ENCODE results near the gene ZNF646.

DNA sequence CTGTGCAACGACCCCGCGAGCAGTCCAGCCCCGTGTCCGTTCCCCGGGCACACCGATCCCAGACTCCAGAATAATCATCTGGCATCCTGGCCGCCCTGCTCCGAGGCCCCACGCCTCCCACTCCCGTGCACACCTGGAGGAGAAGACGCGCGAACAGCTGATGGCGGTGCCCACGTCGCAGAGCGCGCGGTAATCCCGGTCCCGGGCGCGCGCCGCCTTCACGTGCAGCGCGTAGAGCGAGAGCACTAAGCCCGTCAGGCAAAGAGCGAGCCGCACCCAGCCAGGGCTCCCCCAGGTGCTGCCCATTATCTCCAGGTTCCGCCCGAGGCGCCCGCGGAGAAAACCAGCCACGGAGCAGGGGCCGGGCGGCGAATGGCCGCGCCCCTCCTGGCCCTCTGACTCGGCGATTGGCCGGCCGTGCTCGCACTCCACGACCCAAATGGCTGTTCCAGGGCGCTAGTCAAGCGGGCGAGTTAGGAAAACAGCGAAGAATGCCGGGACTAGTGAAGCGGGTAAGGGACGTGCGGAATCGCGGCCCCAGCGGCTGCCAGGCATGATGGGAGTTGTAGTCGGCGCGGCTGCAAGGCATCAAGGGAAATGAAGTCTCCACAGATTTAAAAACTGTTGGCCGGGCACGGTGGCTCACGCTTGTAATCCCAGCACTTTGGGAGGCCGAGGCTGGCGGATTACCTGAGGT lies 20.4 kb downstream of the ZNF646 start, which contains the start of gene VKORC1:
- no peak for TF ChIP-seq CTCF (conservative IDR thresholded peaks at IDR 0.05)
- no peak for TF ChIP-seq ZFX (IDR thresholded peaks at IDR 0.05)
